Cerebellar nuclear complex (tissue), 1 donor: ENCODE data around the gene FNBP1L.

Source experiments
- DNase-seq, 2 experiments: peaks; one replicate each; lab custom pipeline; 2025; lab: John Stamatoyannopoulos, UW

FNBP1L gene

DNA sequence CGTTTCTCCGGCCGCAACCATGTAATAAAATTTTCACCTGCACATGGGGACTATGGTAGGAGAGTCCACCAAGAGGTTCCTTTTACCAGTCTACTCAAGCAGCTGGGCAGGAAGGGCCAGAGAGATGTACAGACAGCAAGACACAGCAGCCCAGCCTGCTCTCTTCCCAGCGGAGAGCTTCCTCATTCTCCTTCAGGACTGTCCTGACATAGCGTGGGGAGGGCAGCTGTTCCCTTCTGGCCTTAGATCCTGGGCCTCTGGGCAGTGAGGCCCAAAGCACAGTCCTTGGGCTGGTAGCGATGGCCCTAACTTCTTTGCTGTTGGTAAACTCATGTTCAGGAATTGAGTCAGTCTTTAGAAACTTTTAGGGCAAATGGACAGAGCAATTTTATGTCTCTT lies 144.6 kb downstream of the FNBP1L start:
- DNase-seq = no peak

GRCh38 chr1:93593854-93594602 lies 146.1 kb downstream of the FNBP1L start:
- DNase-seq = no peak

DNA sequence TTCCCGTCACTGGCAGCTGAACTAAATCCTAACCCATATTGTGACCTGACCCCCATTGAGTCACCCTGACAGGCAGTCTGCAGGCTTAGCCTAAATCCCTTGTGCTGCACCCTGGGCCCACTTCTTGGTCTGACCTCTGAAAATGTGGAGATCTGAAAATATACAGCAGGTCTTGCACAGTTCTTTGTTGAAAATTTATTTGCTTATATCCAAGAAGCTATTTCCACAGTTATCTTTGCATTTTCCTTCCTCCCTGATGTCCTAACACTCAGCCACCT lies 146.6 kb downstream of the FNBP1L start:
- DNase-seq = no peak

DNA sequence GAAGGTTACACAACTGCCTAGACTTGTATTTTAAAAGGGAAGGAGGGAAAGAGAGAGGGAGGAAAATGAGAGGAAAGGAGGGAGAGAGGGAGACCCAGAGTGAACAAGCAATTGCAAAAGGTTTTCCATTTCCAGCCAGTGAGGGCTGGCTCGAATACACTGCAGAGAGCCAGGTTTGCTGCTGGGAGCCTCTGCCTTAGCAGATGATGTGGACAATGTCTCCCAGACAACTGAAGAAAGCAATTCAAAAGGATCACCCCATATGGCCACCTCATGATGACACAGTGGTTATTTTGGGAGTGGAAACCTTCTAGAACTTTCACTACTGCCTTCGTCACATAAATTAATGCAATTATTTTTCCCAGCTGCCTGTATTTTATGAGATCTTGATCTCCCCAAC lies 147.3 kb downstream of the FNBP1L start:
- DNase-seq = no peak

DNA sequence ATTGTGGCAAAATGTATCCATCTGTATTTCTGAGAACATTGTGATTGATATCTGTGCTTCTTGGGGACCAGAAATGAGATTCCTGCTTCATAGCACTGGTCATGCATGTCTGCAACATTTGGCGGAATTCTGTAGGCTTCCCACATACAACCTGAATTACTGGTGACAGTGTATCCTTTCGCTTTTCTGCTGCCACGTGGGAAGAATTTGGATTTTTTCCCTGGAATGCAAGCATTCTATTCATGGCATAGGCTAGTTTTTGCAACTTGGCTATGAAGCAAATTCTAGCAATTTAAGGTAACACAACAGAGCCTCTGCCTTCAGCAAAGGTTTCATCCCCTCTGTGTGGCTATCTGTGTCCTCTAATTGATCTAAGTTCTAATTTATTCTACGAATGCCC lies 147.8 kb downstream of the FNBP1L start:
- no peak for DNase-seq

DNA sequence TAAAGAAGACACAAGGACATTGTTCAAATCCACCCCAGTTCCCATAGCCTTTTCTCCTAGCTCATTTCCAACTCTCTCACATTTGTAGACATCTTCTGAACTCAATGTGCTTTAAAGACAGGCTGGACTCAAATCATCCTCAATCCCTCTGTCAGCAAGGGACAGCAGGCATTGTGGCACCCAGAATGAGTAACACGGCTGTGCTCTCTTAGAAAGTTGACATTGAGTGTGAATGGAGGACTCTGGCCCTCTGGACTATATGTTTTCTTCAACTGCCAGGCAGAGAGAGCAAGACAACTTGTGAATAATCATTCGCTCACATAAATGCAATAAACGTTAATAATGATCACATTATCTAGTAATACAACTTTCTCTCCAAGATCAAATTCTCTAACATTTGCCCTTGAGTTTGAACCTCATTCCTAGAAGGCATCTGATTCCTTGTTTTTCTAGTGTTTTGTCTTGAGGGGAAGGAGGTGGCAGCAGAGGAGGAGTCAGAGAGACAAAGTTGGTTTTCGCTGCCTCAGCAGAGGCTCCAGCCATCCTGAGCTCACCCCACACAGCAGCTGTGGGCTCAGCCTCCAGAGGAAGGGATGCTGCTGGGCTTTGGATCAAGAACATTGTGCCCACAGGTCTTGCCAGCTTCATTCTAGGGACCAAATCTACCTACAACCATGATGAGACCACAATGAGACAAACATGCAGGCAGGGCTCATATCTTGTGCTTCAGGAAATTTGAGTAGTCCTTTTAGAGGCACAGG lies 148.6 kb downstream of the FNBP1L start:
- DNase-seq = no peak

DNA sequence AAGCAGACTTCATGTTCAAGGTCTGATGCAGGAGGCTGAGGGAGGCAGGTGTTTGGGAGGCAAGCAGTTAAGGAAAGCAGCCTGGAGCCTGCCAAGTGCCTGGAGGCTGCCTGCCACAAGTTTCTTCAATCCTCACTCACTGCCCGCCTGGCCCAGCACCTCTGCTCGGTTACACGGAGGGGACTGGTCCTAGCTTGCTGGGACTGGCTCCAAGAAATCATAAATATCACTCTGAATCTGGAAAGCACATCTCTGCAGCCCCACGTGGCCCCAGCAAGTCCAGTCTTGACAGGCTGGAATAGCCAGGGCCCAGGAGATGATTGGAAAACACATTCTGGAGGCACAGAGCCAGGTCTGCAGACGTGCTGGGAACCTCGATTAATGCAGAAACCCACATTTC lies 149.8 kb downstream of the FNBP1L start:
- DNase-seq = no peak

- DNase-seq = no peak
Observed at GRCh38 chr1:93598396-93598795, 150.5 kb downstream of the FNBP1L start.

- no peak for DNase-seq
Observed at GRCh38 chr1:93598861-93599439, 151.0 kb downstream of the FNBP1L start.

- no peak for DNase-seq
Observed at GRCh38 chr1:93599479-93599878, 151.6 kb downstream of the FNBP1L start.

GRCh38 chr1:93600663-93601062 lies 152.7 kb downstream of the FNBP1L start:
- no peak for DNase-seq

- no peak for DNase-seq
Observed at GRCh38 chr1:93601686-93602085, 153.8 kb downstream of the FNBP1L start.

- DNase-seq = no peak
Observed at GRCh38 chr1:93602101-93602500, 154.2 kb downstream of the FNBP1L start.

- DNase-seq = no peak
Observed at GRCh38 chr1:93603106-93603505, 155.2 kb downstream of the FNBP1L start.

GRCh38 chr1:93603601-93604000 lies 155.7 kb downstream of the FNBP1L start:
- no peak for DNase-seq
